ENCODE measurements around the gene TNIP1.
A peak's percentile ranks its signal among the peaks of the same experiment; 100 is the strongest.

Gene TNIP1, protein sequence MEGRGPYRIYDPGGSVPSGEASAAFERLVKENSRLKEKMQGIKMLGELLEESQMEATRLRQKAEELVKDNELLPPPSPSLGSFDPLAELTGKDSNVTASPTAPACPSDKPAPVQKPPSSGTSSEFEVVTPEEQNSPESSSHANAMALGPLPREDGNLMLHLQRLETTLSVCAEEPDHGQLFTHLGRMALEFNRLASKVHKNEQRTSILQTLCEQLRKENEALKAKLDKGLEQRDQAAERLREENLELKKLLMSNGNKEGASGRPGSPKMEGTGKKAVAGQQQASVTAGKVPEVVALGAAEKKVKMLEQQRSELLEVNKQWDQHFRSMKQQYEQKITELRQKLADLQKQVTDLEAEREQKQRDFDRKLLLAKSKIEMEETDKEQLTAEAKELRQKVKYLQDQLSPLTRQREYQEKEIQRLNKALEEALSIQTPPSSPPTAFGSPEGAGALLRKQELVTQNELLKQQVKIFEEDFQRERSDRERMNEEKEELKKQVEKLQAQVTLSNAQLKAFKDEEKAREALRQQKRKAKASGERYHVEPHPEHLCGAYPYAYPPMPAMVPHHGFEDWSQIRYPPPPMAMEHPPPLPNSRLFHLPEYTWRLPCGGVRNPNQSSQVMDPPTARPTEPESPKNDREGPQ

DNA sequence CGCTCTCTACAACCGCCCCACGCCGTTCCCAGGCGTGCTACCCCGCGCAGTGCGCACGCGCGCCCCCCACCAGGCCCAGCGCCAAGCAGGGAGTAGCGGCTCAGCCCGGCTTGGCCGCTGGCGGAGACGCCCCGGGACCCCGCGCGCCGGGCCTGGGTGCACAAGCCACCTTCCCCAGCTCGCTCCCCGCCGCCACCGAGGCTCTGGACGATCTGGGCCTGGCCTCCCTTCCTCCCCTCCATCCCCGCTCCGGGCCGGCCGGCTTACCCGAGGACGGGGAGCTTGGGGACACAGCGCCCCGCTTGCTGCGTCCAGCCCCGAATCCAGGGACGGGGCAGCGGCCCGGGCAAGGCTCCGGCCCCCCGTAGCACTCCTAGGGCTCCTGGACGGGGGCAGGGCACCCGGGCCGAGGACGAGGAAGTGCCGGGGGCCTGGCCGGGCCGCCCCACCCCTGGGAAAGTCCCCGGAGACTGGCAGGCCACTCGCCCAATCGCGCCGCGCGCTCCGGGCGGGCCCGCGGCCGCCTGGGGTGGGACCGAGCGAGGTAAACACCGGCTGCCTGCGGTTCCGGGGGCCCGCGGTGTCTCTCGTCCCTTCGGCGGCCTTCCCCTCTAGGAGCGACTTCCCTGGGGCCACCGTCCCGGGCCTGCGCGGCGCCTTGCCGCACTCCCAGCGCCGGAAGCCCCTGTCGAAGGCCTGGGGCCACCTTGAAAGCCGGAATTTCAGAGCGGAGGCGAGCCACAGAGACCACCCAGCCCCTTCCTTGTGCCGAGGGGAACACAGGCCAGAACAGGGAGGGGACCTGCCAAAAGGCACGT lies at the start of gene TNIP1:
TNIP1 (minus strand) TSS at position 422 of the 818 bp plus-strand sequence. CDS start 15,939 bp downstream, outside the sequence.
- peak; percentile 84 to 97 (median 95) for DNase-seq (ENCODE audit: low read depth in 2 of 3, low spot score in 2 of 3)

DNA sequence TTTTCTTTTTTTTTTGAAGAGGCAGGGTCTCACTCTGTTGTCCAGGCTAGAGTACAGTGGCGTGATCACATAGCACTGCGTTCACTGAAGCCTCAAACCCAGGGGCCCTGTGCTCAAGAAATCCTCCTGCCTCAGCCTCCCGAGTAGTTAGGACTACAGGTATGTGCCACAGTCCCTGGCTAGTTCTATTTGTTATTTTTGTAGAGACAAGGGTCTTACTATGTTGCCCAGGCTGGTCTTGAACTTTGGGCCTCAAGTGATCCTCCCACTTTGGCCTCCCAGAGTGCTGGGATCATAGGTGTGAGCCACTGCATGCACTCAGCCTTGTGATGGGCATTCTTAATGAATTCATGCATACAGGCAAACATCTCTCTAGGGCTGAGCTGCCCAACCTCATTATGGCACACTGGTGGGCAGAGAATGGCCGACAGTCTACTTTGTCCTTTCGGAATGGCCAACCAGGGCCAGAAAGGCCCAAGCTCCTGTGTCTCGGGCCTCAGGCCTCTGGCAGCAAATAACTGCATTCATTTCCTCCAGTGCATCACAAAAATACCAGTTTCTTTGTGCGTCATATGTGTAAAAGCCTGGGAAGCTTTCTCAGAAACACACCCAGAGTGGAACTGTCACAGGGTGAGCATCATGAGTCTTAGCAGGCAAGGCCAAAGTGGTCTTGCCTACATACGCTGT lies 49.5 kb upstream of the TNIP1 start:
- DNase-seq (ENCODE audit: low read depth in 2 of 3, low spot score in 2 of 3), result no peak

DNA sequence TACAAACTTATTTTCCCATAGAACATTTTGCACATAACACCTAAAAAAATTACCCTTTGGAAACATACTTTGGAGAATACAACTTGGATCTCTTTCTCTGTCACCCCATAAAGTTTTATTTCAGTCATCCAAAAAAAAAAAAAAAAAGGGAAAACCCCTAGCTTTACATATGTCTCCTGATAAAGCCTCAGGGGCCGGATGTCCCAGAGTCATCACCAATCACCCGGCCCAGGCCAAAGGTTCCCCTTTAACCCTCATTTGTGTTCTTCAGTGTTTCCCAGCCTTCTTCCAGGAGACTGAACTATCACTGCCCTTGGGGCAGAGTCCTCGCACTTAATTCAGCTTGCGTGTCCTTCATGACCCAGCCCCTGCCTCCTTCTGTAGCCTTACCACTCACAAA lies 48.0 kb upstream of the TNIP1 start:
- DNase-seq (ENCODE audit: low read depth in 2 of 3, low spot score in 2 of 3), result no peak

DNA sequence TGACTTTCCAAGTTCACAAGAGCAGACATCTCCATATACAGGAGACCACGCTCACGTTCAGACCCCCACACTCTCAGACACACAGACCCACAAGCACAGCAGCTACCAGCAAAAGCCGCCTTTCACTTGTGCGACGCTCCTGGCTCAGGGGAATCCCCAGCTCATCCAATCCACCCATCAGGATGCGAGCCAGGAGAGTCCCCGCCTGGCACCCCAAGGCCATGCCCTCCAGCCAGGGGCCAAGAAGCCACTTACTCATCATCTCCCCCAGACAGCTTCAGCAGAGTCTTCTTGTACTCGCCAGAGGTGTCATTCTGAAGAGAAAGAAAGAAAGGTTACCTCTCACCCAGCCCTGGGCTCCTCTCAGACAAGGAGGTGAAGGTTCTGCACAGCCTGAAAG lies 47.1 kb upstream of the TNIP1 start:
- DNase-seq (ENCODE audit: low read depth in 2 of 3, low spot score in 2 of 3), result no peak

DNA sequence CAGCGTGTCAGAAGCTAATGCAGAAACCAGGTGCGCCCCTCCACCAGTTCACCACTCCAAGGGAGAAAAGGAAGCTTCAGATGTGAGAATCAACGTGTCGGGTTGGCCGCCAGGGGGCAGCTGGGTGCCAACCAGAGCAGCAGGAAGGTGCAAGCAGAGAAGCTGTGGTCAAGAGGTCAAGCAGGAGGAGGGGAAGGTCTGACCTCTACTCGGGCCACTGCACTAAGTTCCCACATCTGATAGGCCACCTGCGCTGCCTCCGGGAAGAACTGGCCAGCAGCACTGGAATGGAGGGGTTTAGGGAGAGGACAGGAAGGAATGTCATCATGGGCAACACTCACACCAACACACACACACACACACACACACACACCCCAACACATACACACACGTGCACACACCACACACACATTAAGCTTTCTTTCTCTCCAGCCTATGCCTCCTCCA lies 45.4 kb upstream of the TNIP1 start:
- DNase-seq (ENCODE audit: low read depth in 2 of 3, low spot score in 2 of 3), result peak in 1 of 3 experiments; percentile 25

DNA sequence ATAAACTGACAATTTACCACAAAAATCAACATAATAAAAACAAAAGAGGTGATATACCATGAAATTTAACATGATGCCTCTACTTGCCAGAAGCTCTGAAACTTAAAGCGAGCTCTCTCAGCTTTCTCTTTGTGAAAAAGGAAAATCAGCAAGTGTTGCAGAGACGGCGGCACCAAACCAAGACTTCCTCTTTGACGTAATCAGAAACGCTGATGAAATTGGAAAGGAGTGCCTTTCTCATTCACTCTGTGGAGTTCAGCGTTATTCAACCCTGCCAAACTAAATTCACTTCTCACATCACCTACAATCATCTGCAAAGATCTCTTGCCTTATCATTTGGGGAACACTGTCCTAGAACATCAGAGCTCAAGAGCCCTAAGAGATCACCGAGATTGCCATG lies 44.6 kb upstream of the TNIP1 start:
- no peak for DNase-seq (ENCODE audit: low read depth in 2 of 3, low spot score in 2 of 3)

DNA sequence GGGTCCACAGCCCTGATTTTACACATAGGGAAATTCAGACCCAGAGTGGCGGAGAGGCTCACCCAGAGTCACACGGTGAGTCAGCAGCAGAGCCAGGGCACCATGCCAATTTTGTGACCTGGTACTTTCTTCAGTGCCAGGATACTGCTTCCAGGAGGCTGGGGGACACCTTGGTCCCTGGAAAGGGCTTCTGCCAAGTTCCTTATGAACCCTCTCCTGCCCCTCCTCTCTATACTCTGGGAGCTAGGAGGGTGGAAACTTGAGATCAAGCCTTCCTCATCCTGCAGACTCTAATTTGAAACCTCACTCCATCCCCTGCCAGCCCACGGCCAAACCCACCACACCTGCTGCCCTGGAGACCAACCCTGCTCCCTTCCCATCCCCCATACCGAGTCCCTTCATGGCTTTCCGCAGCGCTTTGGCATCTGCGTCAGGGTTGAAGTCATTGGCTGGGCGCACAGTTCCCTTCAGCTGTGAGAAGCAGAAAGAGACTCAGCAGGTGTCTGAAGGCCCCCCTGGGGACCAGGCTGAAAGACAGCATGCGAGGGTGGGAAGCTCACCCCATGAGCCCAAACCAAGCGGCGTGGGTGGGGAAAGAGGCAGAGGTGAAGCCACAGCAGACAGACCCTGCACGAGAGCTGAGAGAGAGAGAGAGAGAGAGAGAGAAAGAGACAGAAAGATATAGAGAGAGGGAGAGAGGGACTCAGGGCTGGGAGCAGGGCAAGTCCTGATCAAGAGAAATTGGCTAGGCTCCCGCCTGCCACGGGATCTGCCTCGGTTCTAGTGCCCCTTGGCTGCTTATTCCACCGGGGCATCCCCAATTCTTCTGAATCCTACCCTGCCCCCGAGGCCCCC lies 43.3 kb upstream of the TNIP1 start:
- peak in 2 of 3 experiments; percentile 43 to 52 for DNase-seq (ENCODE audit: low read depth in 2 of 3, low spot score in 2 of 3)

DNA sequence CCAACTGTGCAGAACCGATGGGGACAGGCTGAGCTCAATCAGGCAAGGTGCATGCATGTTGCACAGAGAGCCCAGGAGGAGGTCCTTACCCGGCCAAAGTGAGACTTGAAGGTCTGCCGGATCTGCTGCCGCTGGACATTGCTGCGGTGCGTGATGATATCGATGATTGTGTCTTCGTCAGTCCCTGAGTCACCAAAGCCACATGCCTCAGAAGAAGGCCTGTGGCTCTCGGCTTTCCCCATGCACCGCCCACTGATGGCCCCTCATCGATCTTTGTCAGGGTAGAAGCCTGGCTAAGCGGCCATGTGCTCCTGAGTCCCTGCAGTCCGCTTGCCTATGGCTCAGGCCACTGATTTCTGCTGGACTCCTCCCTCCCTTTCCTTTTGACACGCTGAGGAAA lies 42.0 kb upstream of the TNIP1 start:
- DNase-seq (ENCODE audit: low read depth in 2 of 3, low spot score in 2 of 3), result no peak

DNA sequence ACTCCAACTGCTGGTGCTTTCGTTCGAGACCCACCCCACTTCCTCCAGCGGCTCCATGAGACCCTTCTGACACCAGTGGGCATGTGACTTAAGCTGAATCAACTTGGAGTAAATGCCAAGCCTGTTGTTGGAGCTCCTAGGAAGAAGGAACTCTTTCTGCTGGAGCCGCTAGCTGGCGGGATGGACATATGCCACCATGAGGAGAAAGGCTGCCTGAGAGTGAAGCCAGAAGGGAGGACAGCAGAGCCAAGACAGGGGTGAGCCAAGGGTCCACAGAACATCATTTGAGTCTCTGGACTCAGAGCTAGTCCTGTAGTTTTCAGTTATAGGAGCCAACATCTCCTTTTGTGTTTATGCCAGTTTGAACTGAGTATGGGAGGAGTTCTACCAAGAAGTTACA lies 40.8 kb upstream of the TNIP1 start:
- no peak for DNase-seq (ENCODE audit: low read depth in 2 of 3, low spot score in 2 of 3)

DNA sequence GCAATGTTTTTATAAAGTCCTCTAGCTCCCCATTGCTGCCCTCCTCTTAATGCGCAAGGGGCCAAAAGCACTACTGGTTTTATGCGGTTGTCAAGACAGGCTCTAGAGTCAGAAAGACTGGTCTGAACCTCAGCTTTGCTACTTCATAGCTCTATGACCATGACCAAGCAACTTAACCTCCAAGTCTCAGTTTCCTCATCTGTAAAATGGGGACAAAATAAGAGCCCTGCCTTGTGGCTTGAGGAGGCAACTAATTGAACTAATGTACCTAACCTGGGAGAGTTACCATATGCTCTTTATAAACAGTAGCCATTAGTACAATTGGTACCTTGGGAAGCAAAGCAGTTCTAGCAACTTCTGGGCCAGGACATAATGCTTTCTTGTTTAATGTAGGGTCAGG lies 40.3 kb upstream of the TNIP1 start:
- no peak for DNase-seq (ENCODE audit: low read depth in 2 of 3, low spot score in 2 of 3)

DNA sequence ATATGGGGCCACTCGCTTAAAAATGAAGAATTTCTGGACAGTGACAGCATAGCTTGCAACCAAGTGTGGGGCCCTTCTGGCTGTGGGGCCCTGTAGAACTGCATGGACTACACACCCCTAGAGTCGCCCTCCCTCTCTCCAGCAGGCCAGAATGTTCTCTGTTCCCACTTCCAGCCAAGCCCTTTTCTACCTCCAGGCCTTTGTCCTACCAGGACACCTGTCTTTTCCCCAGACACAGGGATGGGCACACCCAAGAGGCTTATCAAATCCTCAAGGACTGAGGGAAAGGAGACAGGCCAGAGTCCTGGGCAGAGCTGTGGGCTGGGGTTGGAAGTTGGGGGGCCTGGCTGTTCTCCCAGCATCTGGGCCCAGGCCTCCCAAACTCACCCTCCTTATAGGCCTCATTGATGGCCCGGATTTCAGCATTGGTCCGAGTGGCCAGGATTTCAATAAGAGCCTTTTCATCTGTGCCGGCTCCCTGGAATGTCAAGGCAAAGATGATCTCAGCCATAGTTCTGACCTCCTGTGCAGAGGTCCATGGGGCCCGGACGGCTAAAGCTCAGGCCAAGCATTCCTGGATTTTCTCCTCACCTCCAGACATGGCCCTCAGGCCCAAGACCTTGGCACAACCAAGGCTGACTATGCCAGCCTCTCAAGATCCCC lies 38.2 kb upstream of the TNIP1 start:
- DNase-seq (ENCODE audit: low read depth in 2 of 3, low spot score in 2 of 3), result no peak

DNA sequence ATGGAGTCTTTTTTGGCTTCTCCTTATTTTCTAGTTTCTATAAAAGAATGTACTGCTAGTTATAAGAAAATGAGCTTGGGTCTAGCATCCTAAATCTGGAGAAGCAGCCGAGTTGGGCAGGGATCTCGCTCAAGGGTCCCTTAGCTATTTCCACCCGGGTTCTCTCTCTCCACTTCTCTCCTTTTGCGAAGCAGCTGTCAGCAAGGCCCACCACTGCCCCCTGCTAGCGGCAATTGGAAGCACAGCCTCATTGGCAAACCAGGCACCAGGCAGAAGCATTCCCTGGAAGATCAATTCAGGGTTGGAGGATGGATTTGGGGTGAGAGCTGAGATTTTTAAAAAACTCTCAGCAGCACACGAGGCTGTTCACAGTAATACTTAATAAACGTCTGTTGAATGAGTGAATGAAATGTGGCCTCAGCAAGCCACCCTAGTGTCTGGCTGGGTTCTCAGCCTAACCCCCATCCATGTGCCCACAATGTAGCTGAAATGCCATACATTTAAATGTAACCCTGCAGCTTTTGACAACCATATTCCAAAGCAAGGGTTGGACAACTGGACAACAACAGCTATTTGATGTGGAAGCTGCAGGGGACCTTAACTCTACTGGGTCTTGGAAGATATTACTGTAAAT lies 34.6 kb upstream of the TNIP1 start:
- no peak for DNase-seq (ENCODE audit: low read depth in 2 of 3, low spot score in 2 of 3)

DNA sequence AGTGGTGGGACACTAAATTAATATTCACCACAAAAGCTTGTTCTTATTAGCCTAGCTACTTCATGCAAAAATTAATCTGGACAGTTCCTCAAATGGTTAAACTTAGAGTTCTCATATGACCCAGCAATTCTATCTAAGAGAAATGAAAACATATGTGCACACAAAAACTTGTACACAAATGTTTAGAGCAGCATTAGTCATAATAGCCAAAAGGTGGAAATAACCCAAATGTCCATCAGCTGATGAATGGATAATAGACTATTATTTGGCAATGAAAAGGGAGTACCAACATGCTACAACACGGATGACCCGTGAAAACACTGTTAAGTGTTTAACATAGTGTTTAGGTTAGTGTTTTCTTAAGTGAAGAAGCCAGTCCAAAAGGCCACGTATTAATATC lies 32.8 kb upstream of the TNIP1 start:
- DNase-seq (ENCODE audit: low read depth in 2 of 3, low spot score in 2 of 3), result no peak

DNA sequence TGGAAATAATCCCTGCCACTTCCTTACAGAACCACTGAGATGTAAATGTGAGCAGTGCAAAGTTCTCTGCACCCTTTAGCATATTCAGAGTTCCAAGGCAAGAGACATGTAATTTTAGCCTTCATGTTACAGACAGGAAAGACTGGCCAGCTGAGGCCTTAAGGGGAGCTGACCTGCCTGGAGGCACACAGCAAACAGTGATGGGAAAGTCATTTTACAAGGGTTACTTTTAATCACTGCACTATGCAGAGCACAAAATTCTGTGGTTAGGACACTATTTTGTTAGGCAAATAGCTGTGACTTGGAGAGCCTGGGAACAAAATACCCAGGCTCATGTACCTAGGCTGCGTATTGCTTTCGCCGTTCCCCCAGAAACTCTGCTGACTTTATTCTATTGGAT lies 30.2 kb upstream of the TNIP1 start:
- DNase-seq (ENCODE audit: low read depth in 2 of 3, low spot score in 2 of 3), result no peak

DNA sequence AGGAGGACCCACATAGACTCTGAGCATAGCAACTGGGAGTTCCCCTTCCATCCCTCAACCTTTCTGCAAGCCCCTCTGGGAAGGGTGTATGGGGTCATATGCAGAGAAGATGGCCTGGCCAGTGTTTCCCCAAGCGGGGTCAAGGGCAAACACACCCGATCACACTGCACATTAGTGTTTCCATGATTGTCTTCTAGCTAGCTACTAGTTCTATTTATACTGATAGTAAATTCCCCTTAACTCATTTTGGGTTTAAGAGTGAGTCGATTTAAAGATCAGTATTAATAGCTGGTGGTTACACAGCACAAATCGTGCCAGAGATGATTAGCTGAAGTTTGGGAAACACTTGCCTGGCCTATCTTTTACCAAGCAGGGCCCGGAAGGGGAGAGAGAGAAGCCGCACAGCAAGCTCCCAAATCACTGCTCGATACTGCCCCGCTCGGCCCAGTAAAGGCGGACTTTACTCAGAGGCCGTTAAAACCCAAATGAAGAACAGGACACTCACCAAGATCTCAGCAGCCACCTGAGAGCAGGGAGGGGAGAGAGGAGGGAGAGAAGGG lies 29.4 kb upstream of the TNIP1 start:
- no peak for DNase-seq (ENCODE audit: low read depth in 2 of 3, low spot score in 2 of 3)

DNA sequence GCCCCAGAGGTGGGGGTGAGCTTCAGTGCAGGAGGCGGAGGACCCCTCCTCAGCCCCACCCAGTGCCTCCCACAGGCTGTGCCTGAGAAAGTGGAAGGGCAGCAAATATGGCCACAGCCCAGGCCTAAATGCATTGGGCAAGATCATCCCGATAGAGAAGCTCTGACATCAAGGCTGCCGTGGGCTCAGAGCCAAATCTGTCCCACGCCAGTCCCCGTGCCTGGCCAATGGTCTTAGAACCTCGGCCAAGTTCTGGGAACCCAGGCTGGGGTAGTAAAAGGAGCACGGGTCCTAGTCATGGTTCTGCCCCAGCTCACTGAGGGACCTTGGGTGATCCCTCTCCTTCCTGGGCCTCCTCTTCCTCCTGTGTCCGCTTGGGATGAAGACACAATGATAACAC lies 27.7 kb upstream of the TNIP1 start:
- no peak for DNase-seq (ENCODE audit: low read depth in 2 of 3, low spot score in 2 of 3)

DNA sequence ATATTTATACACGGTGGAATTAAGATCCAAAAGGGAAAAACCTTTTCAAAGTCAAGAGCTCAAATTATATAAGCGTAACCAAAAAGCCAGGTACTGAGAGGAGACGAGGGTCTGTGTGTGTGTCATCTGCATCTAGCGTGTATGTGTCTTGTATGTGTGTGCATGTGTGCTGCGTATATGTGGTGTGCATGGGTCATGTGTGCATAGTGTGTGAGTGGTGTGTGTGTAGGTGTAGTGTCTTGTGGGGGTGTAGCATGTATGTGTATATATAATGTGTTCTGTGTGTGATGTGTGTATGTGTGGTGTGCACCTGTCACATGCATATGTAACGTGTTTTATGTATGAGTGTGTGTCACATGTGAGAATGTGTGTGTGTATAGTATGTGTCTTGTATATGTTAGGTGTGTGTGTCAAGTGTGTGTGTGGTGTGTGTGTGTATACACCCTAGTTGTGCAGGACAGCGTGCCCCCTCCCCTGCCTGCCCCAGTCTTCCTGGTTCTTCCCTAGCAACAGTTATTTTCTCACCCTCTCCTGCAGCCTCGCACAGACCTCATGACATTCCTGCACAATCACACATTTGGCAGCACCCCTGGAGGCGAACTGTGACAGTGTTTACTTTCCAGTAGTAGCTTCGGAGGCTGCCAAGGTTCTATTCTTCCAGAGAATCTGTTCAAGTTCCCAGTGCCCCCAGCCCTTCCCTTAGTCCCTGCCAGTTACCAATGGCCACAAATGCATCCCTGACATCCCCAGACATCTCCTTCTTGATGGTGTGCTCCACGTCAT lies 27.1 kb upstream of the TNIP1 start:
- DNase-seq (ENCODE audit: low read depth in 2 of 3, low spot score in 2 of 3), result no peak

DNA sequence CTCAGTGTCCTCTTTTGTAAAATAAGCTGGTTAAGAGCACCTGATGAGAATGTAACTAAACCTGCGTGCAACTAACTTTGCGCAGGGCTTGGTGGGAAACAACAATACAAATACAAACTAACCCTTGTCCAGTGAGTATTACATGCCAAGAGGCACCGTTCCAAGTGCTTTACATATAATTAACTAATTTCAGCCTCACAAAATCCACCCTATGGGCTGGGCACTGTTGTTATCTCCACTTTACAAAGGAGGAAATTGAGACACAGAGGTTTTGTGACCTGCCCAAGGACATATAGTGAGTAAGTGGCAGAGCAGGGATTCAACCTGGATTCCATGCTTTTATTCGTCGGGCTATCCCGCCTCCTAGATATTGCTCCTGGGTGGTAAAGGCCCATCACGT lies 26.2 kb upstream of the TNIP1 start:
- no peak for DNase-seq (ENCODE audit: low read depth in 2 of 3, low spot score in 2 of 3)

All from activated CD8-positive, alpha-beta memory T cell treated with anti-CD3 and anti-CD28 coated beads for 48 hours (primary cell).